Activated CD8-positive, alpha-beta memory T cell treated with anti-CD3 and anti-CD28 coated beads, Interleukin-2, amount 10 ng/mL, durations not matched to agents 7 days and 5 days (primary cell): ENCODE data around the gene CSDE1. TPM values are rescaled to one million over a fixed set of nuclear protein-coding genes. Genes with fewer than 3 reads are reported as not detected.

Experiments used
- ATAC-seq: fragments of 150-1000 bp; cut with Tn5 transposase; one replicate; pipeline ENCODE4 v1.10.0; 2021; ENCODE audit warnings: moderate library complexity
- CTCF ChIA-PET: fragments of 350-600 bp; sonication (Branson Sonifier 250); formaldehyde crosslinking; loops from one replicate; lab custom pipeline; 2021; ENCODE audit warnings: antibody characterized with exemption; lab: Charles Lee
- DNase-seq: peaks from one replicate; pipeline ENCODE4 v3.0.0-alpha.2; 2020
- H3K27ac Mint-ChIP-seq: one replicate; pipeline ENCODE4 v1.8.0; 2021; ENCODE audit warnings: mild to moderate bottlenecking, mixed read lengths
- H3K27me3 Mint-ChIP-seq: one replicate; pipeline ENCODE4 v1.8.0; 2021; ENCODE audit warnings: mixed read lengths
- H3K36me3 Mint-ChIP-seq: one replicate; pipeline ENCODE4 v1.8.0; 2021; ENCODE audit warnings: mild to moderate bottlenecking, mixed read lengths
- H3K4me1 Mint-ChIP-seq: one replicate; pipeline ENCODE4 v1.8.0; 2021; ENCODE audit warnings: mixed read lengths
- H3K4me3 Mint-ChIP-seq: one replicate; pipeline ENCODE4 v1.8.0; 2021; ENCODE audit warnings: mild to moderate bottlenecking, moderate library complexity, mixed read lengths
- H3K9me3 Mint-ChIP-seq: one replicate; pipeline ENCODE4 v1.8.0; 2022; ENCODE audit warnings: low read depth, mixed read lengths
- total RNA-seq, 2 experiments: library from RNA; stranded (reverse); gene quantifications; one replicate each; pipeline ENCODE4 v1.2.3, GENCODE V29; 2021

The CSDE1 gene
- total RNA-seq, 2 experiments from 2014 or later: 331 to 410 TPM

DNA sequence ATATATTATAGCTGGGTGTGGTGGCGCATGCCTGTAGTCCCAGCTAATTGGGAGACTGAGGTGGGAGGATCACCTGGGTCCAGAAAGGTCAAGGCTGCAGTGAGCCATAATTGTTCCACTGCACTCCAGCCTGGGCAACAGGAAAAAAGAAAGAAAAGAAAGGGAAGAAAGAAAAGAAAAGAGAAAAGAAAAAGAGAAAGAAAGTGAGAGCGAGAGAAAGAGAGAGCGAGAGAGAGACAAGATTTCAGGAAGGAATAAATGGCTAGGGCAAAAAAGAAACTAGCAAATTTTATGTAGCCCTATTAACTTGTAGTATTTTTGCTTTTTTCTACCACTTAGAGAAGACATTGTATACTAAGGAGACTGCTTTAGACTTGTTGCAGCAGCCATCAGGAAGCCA lies 47.4 kb downstream of the CSDE1 start:
- DNase-seq (no peak), ATAC-seq (no peak)
- CTCF ChIA-PET: no interaction called here
- Mint-ChIP-seq H3K4me3 (no peak overlapping the region), H3K4me1 (peaks cover 8% of the 10 kb centered on the region), H3K27ac (no peak overlapping the region), H3K9me3 (no peaks in the 10 kb centered on the region), H3K27me3 (no peaks in the 10 kb centered on the region), H3K36me3 (peaks cover 55% of the 10 kb centered on the region)

DNA sequence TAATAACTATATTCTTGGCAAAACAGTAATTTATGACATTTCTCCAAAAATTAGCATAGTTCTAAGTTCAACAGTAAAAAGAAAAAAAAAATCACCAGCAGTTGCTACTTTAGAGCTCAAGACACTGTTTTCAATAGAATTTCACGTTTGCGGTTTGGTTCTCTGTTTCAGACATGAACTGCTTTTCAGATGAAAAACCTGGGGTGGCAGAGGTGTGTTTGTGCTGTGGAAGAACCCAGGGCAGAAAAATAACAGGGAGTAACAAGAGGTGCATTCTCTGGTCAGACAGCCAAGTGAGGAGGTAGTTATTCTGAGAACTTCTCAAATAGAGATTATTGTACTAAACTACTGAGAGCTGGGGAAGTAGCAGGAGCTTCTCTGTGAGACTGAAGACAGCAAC lies 50.2 kb downstream of the CSDE1 start:
- ATAC-seq: no peak
- no peak overlapping the region for H3K27ac Mint-ChIP-seq
- H3K36me3 Mint-ChIP-seq: peaks cover 47% of the 10 kb centered on the region
- no peak for DNase-seq
- H3K4me3 Mint-ChIP-seq: no peak overlapping the region
- CTCF ChIA-PET: interaction anchor here (0.6 kb wide), 1 partner anchor 332 kb away, joined by 4 read pairs; no protein-coding TSS in a partner anchor
- no peaks in the 10 kb centered on the region for H3K9me3 Mint-ChIP-seq
- no peaks in the 10 kb centered on the region for H3K4me1 Mint-ChIP-seq
- no peaks in the 10 kb centered on the region for H3K27me3 Mint-ChIP-seq

DNA sequence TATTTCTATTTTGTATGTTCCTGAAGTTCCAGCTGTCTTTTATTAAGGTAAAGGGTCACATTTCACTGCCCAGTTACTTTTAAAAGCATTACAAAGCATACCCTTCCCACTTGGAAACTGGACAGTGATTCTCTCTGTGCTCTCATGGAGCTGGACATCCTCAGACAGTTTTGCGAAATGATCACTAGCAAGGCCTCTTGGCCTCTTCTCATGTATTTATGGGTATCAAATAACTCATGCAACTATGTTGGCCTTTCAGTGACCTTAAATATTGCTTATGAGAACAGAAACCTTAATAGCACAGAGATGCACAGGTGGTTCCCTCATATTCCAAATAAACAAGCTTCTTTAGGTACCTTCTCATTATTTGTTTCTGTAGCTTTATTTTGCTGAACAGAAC lies 54.5 kb downstream of the CSDE1 start:
- ATAC-seq (no peak), DNase-seq (no peak)
- Mint-ChIP-seq H3K4me3 (no peak overlapping the region), H3K27me3 (peaks cover 6% of the 10 kb centered on the region), H3K27ac (no peak overlapping the region), H3K4me1 (no peaks in the 10 kb centered on the region), H3K9me3 (no peaks in the 10 kb centered on the region), H3K36me3 (peaks cover 17% of the 10 kb centered on the region)
- CTCF ChIA-PET: no interaction called here

DNA sequence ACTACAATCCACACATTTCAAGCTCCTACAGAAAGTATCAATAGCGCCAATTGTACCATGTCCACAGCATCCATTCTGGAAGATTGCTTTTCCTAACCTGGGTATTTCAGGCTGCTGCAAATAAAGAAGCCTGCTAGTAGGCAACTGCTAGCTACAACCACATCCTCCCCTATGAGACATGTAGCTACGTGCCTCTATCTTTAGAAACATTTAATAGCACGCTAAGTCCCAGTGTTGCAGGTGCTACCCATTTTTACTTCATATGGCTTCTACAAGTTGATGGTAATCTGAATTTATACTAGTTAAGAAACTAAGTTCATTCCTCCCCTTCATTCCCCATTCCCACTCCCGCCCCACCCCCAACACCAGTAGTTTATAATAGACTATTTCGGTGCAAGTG lies 55.0 kb downstream of the CSDE1 start:
- no peak for DNase-seq
- H3K27ac Mint-ChIP-seq: no peak overlapping the region
- no peak for ATAC-seq
- H3K9me3 Mint-ChIP-seq: no peaks in the 10 kb centered on the region
- CTCF ChIA-PET: interaction anchor here (0.7 kb wide), 1 partner anchor 13 kb away, joined by 3 read pairs; no protein-coding TSS in a partner anchor
- no peak overlapping the region for H3K4me3 Mint-ChIP-seq
- H3K4me1 Mint-ChIP-seq: no peaks in the 10 kb centered on the region
- peaks cover 6% of the 10 kb centered on the region for H3K27me3 Mint-ChIP-seq
- peaks cover 15% of the 10 kb centered on the region for H3K36me3 Mint-ChIP-seq

DNA sequence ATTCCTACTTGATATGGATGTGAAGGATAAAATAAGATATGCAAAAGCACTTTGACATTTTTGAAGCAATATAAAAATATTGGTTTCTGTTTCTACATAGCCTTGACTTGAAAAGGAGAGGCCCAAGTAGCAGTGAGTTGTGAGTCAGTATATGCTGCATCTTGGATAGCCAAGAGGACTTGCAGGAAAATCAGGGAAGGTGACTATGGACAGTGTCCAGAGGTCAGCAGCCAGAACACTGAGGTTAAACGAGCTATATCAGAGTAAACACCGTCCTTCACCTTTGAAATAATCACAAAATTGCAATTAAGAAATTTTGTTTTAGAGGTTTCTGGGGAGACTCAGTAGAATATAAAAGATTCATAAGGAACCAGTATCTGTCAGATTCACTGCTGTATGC lies 55.9 kb downstream of the CSDE1 start:
- no peak for DNase-seq
- no peak overlapping the region for H3K27ac Mint-ChIP-seq
- CTCF ChIA-PET: interaction anchor here (0.7 kb wide), 1 partner anchor 12 kb away, joined by 3 read pairs; no protein-coding TSS in a partner anchor
- H3K4me1 Mint-ChIP-seq: no peaks in the 10 kb centered on the region
- peaks cover 7% of the 10 kb centered on the region for H3K36me3 Mint-ChIP-seq
- no peak for ATAC-seq
- H3K9me3 Mint-ChIP-seq: no peaks in the 10 kb centered on the region
- H3K27me3 Mint-ChIP-seq: peaks cover 8% of the 10 kb centered on the region
- H3K4me3 Mint-ChIP-seq: no peak overlapping the region

DNA sequence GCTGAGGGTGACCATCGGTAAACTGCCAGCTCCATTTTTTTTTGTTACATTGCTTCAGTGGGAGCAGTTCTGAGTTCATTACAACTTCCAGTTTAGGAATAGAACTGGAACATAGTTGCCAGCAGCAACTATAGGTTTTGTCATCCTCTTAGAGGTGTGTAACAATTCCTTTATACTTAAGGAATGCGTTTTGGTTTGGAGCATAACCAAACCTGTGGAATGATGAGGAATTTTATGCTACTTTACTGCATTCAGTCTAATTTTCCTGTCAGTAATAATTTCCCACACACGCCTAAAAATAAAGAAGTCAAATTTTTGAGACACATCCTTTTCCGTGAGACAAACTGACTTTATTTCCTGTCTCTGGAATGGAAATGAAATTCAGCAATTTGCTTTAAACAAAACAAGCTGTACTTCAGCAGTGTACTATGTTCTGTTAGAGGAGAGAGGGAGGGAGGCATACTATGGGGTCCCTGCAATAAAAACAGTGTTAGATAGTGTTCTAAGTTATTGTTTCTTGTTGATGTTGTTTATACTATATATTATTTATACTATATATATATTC lies 57.7 kb downstream of the CSDE1 start:
- CTCF ChIA-PET: no interaction called here
- Mint-ChIP-seq H3K4me3 (no peak overlapping the region), H3K36me3 (peaks cover 1% of the 10 kb centered on the region), H3K27me3 (peaks cover 13% of the 10 kb centered on the region), H3K4me1 (no peaks in the 10 kb centered on the region), H3K9me3 (no peaks in the 10 kb centered on the region), H3K27ac (no peak overlapping the region)
- no peak for DNase-seq
- no peak for ATAC-seq

DNA sequence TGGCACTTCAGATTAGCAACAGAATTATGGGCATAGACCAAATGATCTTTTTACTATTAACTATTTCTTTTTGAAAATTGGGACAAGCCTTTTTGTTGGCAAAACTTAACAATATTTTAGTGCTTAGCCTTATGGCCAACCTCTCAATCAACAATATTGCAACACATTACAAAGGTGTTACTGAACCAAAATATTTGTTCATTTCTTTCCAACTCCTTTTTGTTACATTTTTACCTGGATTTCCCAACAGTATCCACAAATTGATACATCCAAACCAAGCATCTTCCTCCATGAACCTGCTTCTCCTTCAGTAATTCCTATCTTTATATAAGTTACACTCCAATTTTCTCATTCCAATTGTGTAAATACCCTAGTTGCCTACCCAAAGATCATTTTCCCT lies 61.0 kb downstream of the CSDE1 start:
- CTCF ChIA-PET: no interaction called here
- no peak for ATAC-seq
- Mint-ChIP-seq H3K36me3 (no peaks in the 10 kb centered on the region), H3K4me1 (no peaks in the 10 kb centered on the region), H3K9me3 (no peaks in the 10 kb centered on the region), H3K27me3 (peaks cover 14% of the 10 kb centered on the region), H3K4me3 (no peak overlapping the region), H3K27ac (no peak overlapping the region)
- DNase-seq: no peak

DNA sequence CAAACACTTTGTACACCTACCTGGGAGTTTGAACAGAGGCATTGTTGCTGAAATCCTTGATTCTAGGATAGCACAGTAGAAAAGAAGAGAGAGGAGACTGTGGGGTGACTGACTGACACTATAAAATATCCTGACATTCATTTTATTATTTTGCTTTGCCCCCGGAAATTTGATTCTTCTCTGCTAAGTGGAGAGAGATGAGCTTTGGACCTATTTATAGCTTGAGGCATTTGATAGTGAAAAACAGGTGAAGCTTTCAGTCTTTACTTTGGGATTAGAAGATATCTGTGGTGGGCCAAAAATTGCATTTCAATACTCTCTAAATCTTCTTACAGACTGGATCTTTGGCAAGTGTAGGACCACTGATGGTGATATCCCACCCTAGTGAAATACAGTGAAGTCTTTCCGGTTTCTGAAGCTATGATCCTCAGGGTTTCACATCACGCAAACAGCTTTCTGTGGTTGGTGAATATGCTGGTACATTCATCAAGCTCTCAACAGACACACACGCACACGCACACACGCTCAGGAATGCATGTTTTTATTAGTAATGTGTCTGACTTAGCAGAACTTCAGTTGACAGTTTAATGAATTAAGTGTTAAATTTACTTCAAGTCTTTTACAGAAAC lies 62.2 kb downstream of the CSDE1 start, which contains the start of gene AMPD1:
Gene AMPD1 (minus strand): TSS at position 117 of the 629 bp plus-strand sequence. CDS start 75 bp downstream, at position 42.
- CTCF ChIA-PET: interaction anchor here (1.1 kb wide), 1 partner anchor 348 kb away, joined by 4 read pairs; no protein-coding TSS in a partner anchor
- H3K27ac Mint-ChIP-seq: no peak within 1 kb of the TSS
- no peaks in the 10 kb centered on the region for H3K36me3 Mint-ChIP-seq
- DNase-seq: no peak
- H3K27me3 Mint-ChIP-seq: peaks cover 14% of the 10 kb centered on the region
- no peaks in the 10 kb centered on the region for H3K9me3 Mint-ChIP-seq
- H3K4me1 Mint-ChIP-seq: no peaks in the 10 kb centered on the region
- no peak within 1 kb of the TSS for H3K4me3 Mint-ChIP-seq
- no peak for ATAC-seq

DNA sequence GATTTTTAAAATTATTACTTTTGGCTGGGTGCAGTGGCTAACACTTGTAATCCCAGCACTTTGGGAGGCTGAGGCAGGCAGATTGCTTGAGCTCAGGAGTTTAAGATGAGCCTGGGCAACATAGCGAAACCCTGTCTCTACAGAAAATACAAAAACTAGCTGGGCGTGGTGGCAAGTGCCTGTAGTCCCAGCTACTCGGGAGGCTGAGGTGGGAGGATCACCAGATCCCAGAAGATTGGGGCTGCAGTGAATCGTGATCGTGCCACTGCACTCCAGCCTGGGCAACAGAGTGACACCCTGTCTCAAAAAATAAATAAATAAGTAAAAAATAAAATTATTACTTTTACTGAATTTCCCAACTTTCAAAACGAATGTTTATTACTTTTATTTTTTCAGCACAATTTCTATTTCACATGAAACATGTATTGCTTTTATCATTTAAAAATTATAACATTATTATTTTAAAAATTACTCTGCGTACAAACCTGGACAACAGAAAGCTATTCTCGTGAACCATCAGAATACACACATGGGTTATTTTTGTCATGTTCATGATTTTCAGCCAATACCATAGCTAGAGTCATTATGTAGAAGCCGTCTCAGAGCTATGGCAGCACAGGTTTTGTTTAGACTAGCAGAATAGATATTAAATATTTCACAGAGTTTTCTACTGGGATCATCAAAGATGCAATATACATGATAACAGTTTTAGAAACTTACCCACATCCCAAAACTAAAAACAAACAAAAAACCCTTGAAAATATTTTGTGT lies 63.1 kb downstream of the CSDE1 start:
- H3K36me3 Mint-ChIP-seq: no peaks in the 10 kb centered on the region
- no peak for ATAC-seq
- no peak overlapping the region for H3K27ac Mint-ChIP-seq
- no peaks in the 10 kb centered on the region for H3K9me3 Mint-ChIP-seq
- no peak overlapping the region for H3K4me3 Mint-ChIP-seq
- H3K27me3 Mint-ChIP-seq: peaks cover 14% of the 10 kb centered on the region
- no peaks in the 10 kb centered on the region for H3K4me1 Mint-ChIP-seq
- CTCF ChIA-PET: interaction anchor here (1.1 kb wide), 1 partner anchor 347 kb away, joined by 4 read pairs; no protein-coding TSS in a partner anchor
- no peak for DNase-seq

DNA sequence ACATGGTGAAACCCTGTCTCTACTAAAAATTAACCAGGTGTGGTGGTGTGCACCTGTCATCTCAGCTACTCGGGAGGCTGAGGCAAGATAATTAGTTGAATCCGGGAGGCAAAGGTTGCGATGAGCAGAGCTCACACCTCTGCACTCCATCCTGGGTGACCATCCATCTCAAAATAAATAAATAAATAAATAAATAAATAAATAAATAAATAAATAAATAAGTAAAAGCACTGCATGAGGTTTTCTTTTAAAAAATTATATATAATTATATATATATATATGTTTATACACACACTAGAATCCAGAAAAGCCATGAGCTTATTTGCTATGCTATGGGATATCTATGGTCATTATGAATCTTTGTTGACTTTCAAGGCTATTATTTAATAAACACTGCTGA lies 64.8 kb downstream of the CSDE1 start:
- CTCF ChIA-PET: no interaction called here
- Mint-ChIP-seq H3K9me3 (no peaks in the 10 kb centered on the region), H3K4me3 (no peak overlapping the region), H3K27me3 (peaks cover 20% of the 10 kb centered on the region), H3K4me1 (no peaks in the 10 kb centered on the region), H3K27ac (no peak overlapping the region), H3K36me3 (no peaks in the 10 kb centered on the region)
- DNase-seq: no peak
- ATAC-seq: no peak

DNA sequence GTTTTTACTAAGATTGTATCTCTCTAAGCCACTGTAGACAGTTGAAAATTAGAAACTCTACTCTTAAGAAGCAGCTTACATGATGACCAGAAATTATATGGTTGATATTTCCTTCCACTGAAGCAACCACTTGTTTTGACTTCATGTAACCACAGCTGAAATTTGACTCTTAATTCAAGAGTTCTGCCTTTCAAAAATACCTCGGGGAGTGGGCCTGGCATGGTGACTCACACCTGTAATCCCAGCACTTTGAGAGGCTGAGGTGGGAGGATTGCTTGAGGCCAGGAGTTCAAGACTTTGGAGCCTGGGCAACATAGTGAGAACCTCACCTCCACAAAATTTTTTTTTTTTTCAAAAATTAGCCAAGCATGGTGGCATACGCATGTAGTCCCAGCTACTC lies 66.7 kb downstream of the CSDE1 start:
- no peak for DNase-seq
- Mint-ChIP-seq H3K4me3 (no peak overlapping the region), H3K36me3 (no peaks in the 10 kb centered on the region), H3K27me3 (peaks cover 31% of the 10 kb centered on the region), H3K9me3 (no peaks in the 10 kb centered on the region), H3K27ac (no peak overlapping the region), H3K4me1 (no peaks in the 10 kb centered on the region)
- ATAC-seq: no peak
- CTCF ChIA-PET: no interaction called here

DNA sequence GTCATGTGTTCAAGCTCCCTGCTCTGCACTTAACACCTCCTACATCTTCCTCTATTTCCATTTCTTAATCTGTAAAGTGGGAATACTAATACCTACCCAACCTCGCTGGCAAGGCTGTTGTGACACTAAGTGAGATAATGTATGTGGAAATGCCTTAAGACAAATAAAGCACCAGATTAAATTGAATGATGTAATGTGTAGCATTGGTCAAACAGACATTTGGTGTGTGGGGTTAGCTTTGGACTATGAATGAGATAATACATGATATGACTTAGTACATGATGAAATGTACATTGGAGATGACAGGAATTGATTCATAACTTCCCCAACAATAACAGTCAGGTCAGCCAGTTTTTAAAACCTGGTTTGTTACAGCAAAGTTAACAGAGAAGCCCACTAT lies 67.6 kb downstream of the CSDE1 start:
- Mint-ChIP-seq H3K9me3 (no peaks in the 10 kb centered on the region), H3K27ac (no peak overlapping the region), H3K36me3 (no peaks in the 10 kb centered on the region), H3K27me3 (peaks cover 34% of the 10 kb centered on the region), H3K4me1 (no peaks in the 10 kb centered on the region), H3K4me3 (no peak overlapping the region)
- CTCF ChIA-PET: interaction anchor here (1.2 kb wide), 1 partner anchor 12 kb away, joined by 3 read pairs; no protein-coding TSS in a partner anchor
- ATAC-seq (no peak), DNase-seq (no peak)

DNA sequence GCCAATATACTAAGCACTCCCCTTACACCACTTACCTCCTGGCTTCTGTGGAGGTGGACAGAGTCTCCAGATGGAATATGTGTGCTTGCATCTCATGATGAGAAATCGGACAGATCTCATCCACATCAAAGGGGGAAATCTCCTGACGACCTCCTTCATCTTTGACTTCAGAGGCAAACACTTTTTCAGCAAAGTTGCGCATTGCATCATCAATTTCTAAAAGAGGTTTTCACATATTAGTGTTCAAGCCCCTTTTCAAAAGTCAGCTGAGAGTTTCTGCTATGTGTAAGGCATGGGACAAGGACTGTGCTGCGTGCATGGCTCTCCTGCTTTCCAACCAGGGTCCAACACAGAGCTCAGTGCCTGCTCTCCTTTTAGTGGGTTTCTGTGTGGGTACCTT lies 69.3 kb downstream of the CSDE1 start:
- Mint-ChIP-seq H3K36me3 (no peaks in the 10 kb centered on the region), H3K9me3 (no peaks in the 10 kb centered on the region), H3K27ac (no peak overlapping the region), H3K4me1 (no peaks in the 10 kb centered on the region), H3K27me3 (peaks cover 42% of the 10 kb centered on the region), H3K4me3 (no peak overlapping the region)
- CTCF ChIA-PET: no interaction called here
- DNase-seq (no peak), ATAC-seq (no peak)
